PC-9 (cell line): ENCODE results near the gene METTL22. TPM values are rescaled to one million over a fixed set of nuclear protein-coding genes. Genes with fewer than 3 reads are reported as not detected.

Experiments
- BruUV-seq: library from RNA; stranded (reverse); fragments of 400-500 nt; replicated peaks from 2 replicates; lab custom pipeline; 2021; lab: Mats Ljungman, UMichigan
- CTCF ChIA-PET: fragments of 300-600 bp; sonication (Branson Sonifier 250); formaldehyde crosslinking; loops from one replicate; lab custom pipeline; 2022; ENCODE audit warnings: antibody characterized with exemption; lab: Charles Lee
- POLR2A ChIA-PET: fragments of 300-600 bp; sonication (Branson Sonifier 250); formaldehyde crosslinking; loops from one replicate; lab custom pipeline; 2022; ENCODE audit warnings: antibody characterized with exemption; ENCODE audit not compliant: unreplicated experiment; lab: Charles Lee
- DNase-seq, 2 experiments: peaks; one replicate each; pipeline versions ENCODE4 v3.0.0 to v3.0.0-alpha.2; 2015 to 2022; ENCODE audit warnings: mixed read lengths in 1 of 2
- H2AFZ ChIP-seq: fragments of 200-600 bp; sonication (generic); 2 replicates; pipeline ENCODE4 v1.8.1; 2017; ENCODE audit warnings: antibody characterized with exemption
- H3F3A ChIP-seq: fragments of 200-600 bp; sonication (generic); 2 replicates; pipeline ENCODE4 v1.8.1; 2017; ENCODE audit warnings: antibody characterized with exemption, mild to moderate bottlenecking, low read depth; ENCODE audit not compliant: insufficient read depth
- H3K27ac ChIP-seq: fragments of 200-600 bp; sonication (generic); 2 replicates; pipeline ENCODE4 v1.6.1; 2016; ENCODE audit warnings: mixed run types
- H3K27me3 ChIP-seq: fragments of 200-600 bp; sonication (generic); 2 replicates; pipeline ENCODE4 v1.6.1; 2016; ENCODE audit warnings: low read depth, mixed run types; ENCODE audit not compliant: insufficient read depth
- H3K36me3 ChIP-seq: fragments of 200-600 bp; sonication (generic); 2 replicates; pipeline ENCODE4 v1.6.1; 2016; ENCODE audit warnings: low read depth, mixed run types
- H3K4me1 ChIP-seq: fragments of 200-600 bp; sonication (generic); replicated peaks from 2 replicates; pipeline ENCODE4 v1.6.1; 2016; ENCODE audit warnings: mixed run types; ENCODE audit not compliant: insufficient read depth
- H3K4me2 ChIP-seq: fragments of 200-600 bp; sonication (generic); 2 replicates; pipeline ENCODE4 v1.6.1; 2017; ENCODE audit warnings: mixed run types
- H3K4me3 ChIP-seq: fragments of 200-600 bp; sonication (generic); 2 replicates; pipeline ENCODE4 v1.6.1; 2016; ENCODE audit warnings: mixed run types
- H3K79me2 ChIP-seq: fragments of 200-600 bp; sonication (generic); 2 replicates; pipeline ENCODE4 v1.6.1; 2017; ENCODE audit warnings: low read depth, mixed run types
- H3K9me2 ChIP-seq: fragments of 200-600 bp; sonication (generic); 2 replicates; pipeline ENCODE4 v1.8.1; 2017; ENCODE audit warnings: mild to moderate bottlenecking; ENCODE audit not compliant: insufficient read depth
- H3K9me3 ChIP-seq: fragments of 200-600 bp; sonication (generic); 2 replicates; pipeline ENCODE4 v1.8.1; 2016; ENCODE audit warnings: low read depth; ENCODE audit not compliant: insufficient read depth
- H4K20me1 ChIP-seq: fragments of 200-600 bp; sonication (generic); 2 replicates; pipeline ENCODE4 v1.8.1; 2017; ENCODE audit not compliant: insufficient read depth
- CTCF ChIP-seq: fragments of 200-600 bp; sonication (generic); conservative IDR thresholded peaks from 2 replicates; pipeline ENCODE4 v1.6.1; 2017; ENCODE audit warnings: mixed run types, antibody characterized with exemption, mild to moderate bottlenecking, moderate library complexity
- EZH2 ChIP-seq: fragments of 200-600 bp; sonication (generic); IDR thresholded peaks from 2 replicates; pipeline ENCODE4 v1.8.0; 2017; ENCODE audit warnings: antibody characterized with exemption, low read depth
- intact Hi-C: fragments of 100-400 bp; cut with micrococcal nuclease; formaldehyde crosslinking; loops from one replicate; pipeline ENCODE4 v1.10.0; 2022; ENCODE audit not compliant: unreplicated experiment
- total RNA-seq: library from RNA; stranded (reverse); gene quantifications from 2 replicates; pipeline ENCODE4 v1.2.3, GENCODE V29; 2021

The METTL22 gene
- total RNA-seq, 1 experiment from 2014 or later: 62.2 TPM

- Histone ChIP-seq H3K27me3 (no peaks in the 10 kb centered on the region), H3K4me2 (no peak overlapping the region), H3K27ac (no peak overlapping the region), H3K9me2 (no peaks in the 10 kb centered on the region), H2AFZ (no peak overlapping the region), H3F3A (no peaks in the 10 kb centered on the region), H4K20me1 (no peaks in the 10 kb centered on the region), H3K4me3 (no peak overlapping the region), H3K79me2 (no peaks in the 10 kb centered on the region), H3K9me3 (no peaks in the 10 kb centered on the region), H3K4me1 (no peaks in the 10 kb centered on the region), H3K36me3 (no peaks in the 10 kb centered on the region)
- DNase-seq: no peak
- no TSS peak for BruUV-seq
- POLR2A ChIA-PET: no interaction called here
- intact Hi-C loops: no loop called here
- CTCF ChIA-PET: interaction anchor here (0.6 to 0.7 kb wide), 2 partner anchors 29 to 37 kb away, joined by 4 read pairs; no protein-coding TSS in a partner anchor
- TF ChIP-seq EZH2: no peak
- no peak for TF ChIP-seq CTCF
These were observed 76.5 kb downstream of the METTL22 start for GRCh38 chr16:8697965-8698364.

Other genes starting within 250 kb of the METTL22 start
- gene TMEM114, start 31.2 kb upstream of the METTL22 start, total RNA-seq: not detected in 2 replicates
- gene ABAT, start 52.9 kb downstream of the METTL22 start, total RNA-seq: 8.6 and 12.9 TPM in 2 replicates
- 20.5 and 27.0 TPM in 2 replicates for gene TMEM186, start 175.9 kb downstream of the METTL22 start, total RNA-seq
- gene PMM2, start 176.1 kb downstream of the METTL22 start, total RNA-seq: 40.0 and 54.4 TPM in 2 replicates
- gene CARHSP1, start 247.3 kb downstream of the METTL22 start, total RNA-seq: 179 and 186 TPM in 2 replicates